B cell (primary cell): Measurements from ENCODE around the gene PLA2G4E. TPM values are rescaled to one million over a fixed set of nuclear protein-coding genes. Genes with fewer than 3 reads are reported as not detected.

Experiments used
- ATAC-seq: fragments of 200-7000 bp; cut with Tn5 transposase; one replicate; pipeline ENCODE4 v1.10.0; 2021; ENCODE audit warnings: low read depth, mild to moderate bottlenecking, moderate number of reproducible peaks, moderate library complexity
- CTCF ChIA-PET: fragments of 350-600 bp; sonication (Branson Sonifier 250); formaldehyde crosslinking; loops from one replicate; lab custom pipeline; 2021; ENCODE audit warnings: antibody characterized with exemption, inconsistent platforms; lab: Charles Lee
- POLR2A ChIA-PET: fragments of 350-600 bp; sonication (Branson Sonifier 250); formaldehyde crosslinking; loops from one replicate; lab custom pipeline; 2021; ENCODE audit warnings: antibody characterized with exemption; lab: Charles Lee
- DNase-seq: peaks from one replicate; pipeline ENCODE4 v3.0.0; 2013
- H2AFZ ChIP-seq: 2 replicates; pipeline ENCODE4 v1.6.1; 2012; ENCODE audit warnings: mild to moderate bottlenecking, low read depth, low read length; ENCODE audit not compliant: insufficient read depth, poor library complexity, severe bottlenecking
- H3K27ac ChIP-seq, 2 donors: 1 replicate in 1 of 2; 2 replicates in 1 of 2; pipeline ENCODE4 v1.5.1; 2012 to 2013; ENCODE audit warnings: low read length in 2 of 2, mild to moderate bottlenecking in 2 of 2, moderate library complexity in 1 of 2
- H3K27me3 ChIP-seq, 4 experiments: fragments of 200-600 bp in 1 of 4; sonication (generic) in 1 of 4; replicated peaks in 1 of 4; 1 replicate in 2 of 4; 2 replicates in 2 of 4; pipeline versions ENCODE4 v1.6.1 to v1.7.0; 2013 to 2016; ENCODE audit warnings: low read length in 3 of 4, mild to moderate bottlenecking in 2 of 4, mixed read lengths in 1 of 4, moderate library complexity in 1 of 4; ENCODE audit not compliant: insufficient read depth in 4 of 4, control insufficient read depth in 3 of 4; ENCODE audit errors: control extremely low read depth in 1 of 4
- H3K36me3 ChIP-seq, 2 experiments: replicated peaks in 1 of 2; 1 replicate in 1 of 2; 2 replicates in 1 of 2; pipeline versions ENCODE4 v1.6.1 to v1.7.1; 2013; ENCODE audit warnings: low read length in 1 of 2; ENCODE audit not compliant: insufficient read depth in 2 of 2, control insufficient read depth in 1 of 2; ENCODE audit errors: control extremely low read depth in 1 of 2, extremely low read depth in 1 of 2
- H3K4me1 ChIP-seq, 2 donors: fragments of 200-600 bp in 1 of 2; sonication (generic) in 1 of 2; 1 replicate in 1 of 2; 2 replicates in 1 of 2; pipeline versions ENCODE4 v1.5.1 to v1.6.1; 2013 to 2017; ENCODE audit warnings: low read length in 2 of 2; ENCODE audit not compliant: control insufficient read depth in 2 of 2, insufficient read depth in 2 of 2
- H3K4me2 ChIP-seq: replicated peaks from 2 replicates; pipeline ENCODE3; 2012; ENCODE audit warnings: mild to moderate bottlenecking, low read depth, low read length; ENCODE audit not compliant: poor library complexity, severe bottlenecking
- H3K4me3 ChIP-seq, 5 experiments: fragments of 200-600 bp in 1 of 5; sonication (generic) in 1 of 5; 1 replicate in 3 of 5; 2 replicates in 2 of 5; pipeline versions ENCODE4 v1.5.1 to v1.7.0; 2011 to 2016; ENCODE audit warnings: low read length in 4 of 5, mild to moderate bottlenecking in 4 of 5, low read depth in 2 of 5, control low read depth in 1 of 5, moderate library complexity in 1 of 5; ENCODE audit not compliant: insufficient read depth in 1 of 5; ENCODE audit errors: control extremely low read depth in 1 of 5, extremely low read depth in 1 of 5
- H3K79me2 ChIP-seq: fragments of 200-600 bp; sonication (generic); one replicate; pipeline ENCODE4 v1.6.0; 2016; ENCODE audit warnings: low read length; ENCODE audit not compliant: control insufficient read depth, insufficient read depth
- H3K9ac ChIP-seq: fragments of 200-600 bp; sonication (generic); 2 replicates; pipeline ENCODE4 v1.6.1; 2017; ENCODE audit warnings: mild to moderate bottlenecking, low read length, moderate library complexity
- H3K9me3 ChIP-seq, 3 donors: one replicate each; pipeline versions ENCODE4 v1.6.1 to v1.7.1; 2013; ENCODE audit warnings: low read length in 2 of 3; ENCODE audit not compliant: control insufficient read depth in 2 of 3, insufficient read depth in 1 of 3; ENCODE audit errors: control extremely low read depth in 1 of 3
- H4K20me1 ChIP-seq: 2 replicates; pipeline ENCODE4 v1.6.0; 2012; ENCODE audit warnings: mild to moderate bottlenecking, low read length; ENCODE audit not compliant: insufficient read depth, control insufficient read depth, poor library complexity, severe bottlenecking
- H3K27ac Mint-ChIP-seq: one replicate; pipeline ENCODE4 v1.8.0; 2021; ENCODE audit warnings: mixed read lengths
- H3K27me3 Mint-ChIP-seq: one replicate; pipeline ENCODE4 v1.8.0; 2021; ENCODE audit warnings: mixed read lengths
- H3K4me1 Mint-ChIP-seq: one replicate; pipeline ENCODE4 v1.8.0; 2021; ENCODE audit warnings: mixed read lengths
- H3K4me3 Mint-ChIP-seq: one replicate; pipeline ENCODE4 v1.8.0; 2021; ENCODE audit warnings: mixed read lengths
- H3K9me3 Mint-ChIP-seq: one replicate; pipeline ENCODE4 v1.8.0; 2022; ENCODE audit warnings: mixed read lengths; ENCODE audit not compliant: insufficient read depth
- CTCF ChIP-seq: fragments of 200-600 bp; IDR thresholded peaks from one replicate; pipeline ENCODE4 v1.8.0; 2022; ENCODE audit warnings: antibody characterized with exemption, mild to moderate bottlenecking
- EZH2 ChIP-seq: IDR thresholded peaks from 2 replicates; pipeline ENCODE4 v1.6.1; 2012; ENCODE audit warnings: borderline replicate concordance, low read depth, mild to moderate bottlenecking, moderate library complexity, low read length; ENCODE audit not compliant: insufficient read depth, poor library complexity, severe bottlenecking
- WGBS: methylation state at CpG from one replicate; pipeline ENCODE4 v1.1.5; 2013; ENCODE audit warnings: missing lambda C conversion rate; ENCODE audit not compliant: insufficient coverage; 5-methylcytosine and 5-hydroxymethylcytosine counted together
- intact Hi-C: fragments of 100-400 bp; cut with micrococcal nuclease; formaldehyde crosslinking; loops from one replicate; pipeline ENCODE4 v1.10.0; 2022
- polyA plus RNA-seq: library from polyadenylated mRNA; depleted of rRNA; stranded (reverse); fragments of >200 nt; gene quantifications from 2 replicates; pipeline ENCODE4 v1.2.3, GENCODE V29; 2012
- total RNA-seq, 2 donors: library from RNA; stranded (reverse); fragments of 120-200 nt in 1 of 2; gene quantifications; 1 replicate in 1 of 2; 2 replicates in 1 of 2; pipeline versions ENCODE4 v1.2.3 to v1.2.4, GENCODE V29; 2013 to 2022

Gene PLA2G4E
- total and polyA plus RNA-seq, 2 donors (not counting 1 experiment from before 2014, with no cell fraction given): not detected

- 95% methylated on average over 2 of the region's 2 CpGs for WGBS
- no peak overlapping the region for H2AFZ ChIP-seq
- TF ChIP-seq EZH2 (no peak), CTCF (no peak)
- no peaks in the 10 kb centered on the region for H3K9me3 ChIP-seq
- ATAC-seq (no peak), DNase-seq (no peak)
- intact Hi-C loops: no loop called here
- H3K27ac ChIP-seq: no peak overlapping the region
- peaks cover 4% of the 10 kb centered on the region for H3K4me1 Mint-ChIP-seq
- CTCF ChIA-PET: no interaction called here
- H3K27ac Mint-ChIP-seq: no peak overlapping the region
- no peaks in the 10 kb centered on the region for H3K36me3 ChIP-seq
- POLR2A ChIA-PET: no interaction called here
- H3K4me1 ChIP-seq: peaks cover 0 to 6% of the 10 kb centered on the region in 2 donors
- no peaks in the 10 kb centered on the region for H3K9me3 Mint-ChIP-seq
- no peaks in the 10 kb centered on the region for H3K27me3 ChIP-seq
- peaks cover 2% of the 10 kb centered on the region for H3K27me3 Mint-ChIP-seq
- H4K20me1 ChIP-seq: no peaks in the 10 kb centered on the region
- no peak overlapping the region for H3K4me2 ChIP-seq
- no peak overlapping the region for H3K4me3 ChIP-seq
- no peaks in the 10 kb centered on the region for H3K79me2 ChIP-seq
- H3K4me3 Mint-ChIP-seq: no peak overlapping the region
- H3K9ac ChIP-seq: no peak overlapping the region
These were observed 8.6 kb downstream of the PLA2G4E start for GRCh38 chr15:42012241-42012640.

GRCh38 chr15:42011074-42011473 lies 9.8 kb downstream of the PLA2G4E start:
- H3K4me3 ChIP-seq: no peak overlapping the region
- Mint-ChIP-seq H3K9me3 (no peaks in the 10 kb centered on the region), H3K27me3 (no peaks in the 10 kb centered on the region), H3K27ac (no peak overlapping the region), H3K4me1 (peaks cover 4% of the 10 kb centered on the region), H3K4me3 (no peak overlapping the region)
- ATAC-seq: no peak
- TF ChIP-seq CTCF (no peak), EZH2 (no peak)
- intact Hi-C loops: no loop called here
- CTCF ChIA-PET: no interaction called here
- H3K27me3 ChIP-seq: no peaks in the 10 kb centered on the region
- DNase-seq: no peak
- H3K9ac ChIP-seq: no peak overlapping the region
- H3K79me2 ChIP-seq: no peaks in the 10 kb centered on the region
- POLR2A ChIA-PET: no interaction called here
- no peak overlapping the region for H3K4me2 ChIP-seq
- no peaks in the 10 kb centered on the region for H3K9me3 ChIP-seq
- no peak overlapping the region for H2AFZ ChIP-seq
- no peak overlapping the region for H3K27ac ChIP-seq
- H3K4me1 ChIP-seq: peaks cover 0 to 6% of the 10 kb centered on the region in 2 donors
- 96% methylated on average over 6 of the region's 7 CpGs for WGBS
- H3K36me3 ChIP-seq: no peaks in the 10 kb centered on the region
- no peaks in the 10 kb centered on the region for H4K20me1 ChIP-seq
